ENCODE results near the gene COG7.

COG7 gene

DNA sequence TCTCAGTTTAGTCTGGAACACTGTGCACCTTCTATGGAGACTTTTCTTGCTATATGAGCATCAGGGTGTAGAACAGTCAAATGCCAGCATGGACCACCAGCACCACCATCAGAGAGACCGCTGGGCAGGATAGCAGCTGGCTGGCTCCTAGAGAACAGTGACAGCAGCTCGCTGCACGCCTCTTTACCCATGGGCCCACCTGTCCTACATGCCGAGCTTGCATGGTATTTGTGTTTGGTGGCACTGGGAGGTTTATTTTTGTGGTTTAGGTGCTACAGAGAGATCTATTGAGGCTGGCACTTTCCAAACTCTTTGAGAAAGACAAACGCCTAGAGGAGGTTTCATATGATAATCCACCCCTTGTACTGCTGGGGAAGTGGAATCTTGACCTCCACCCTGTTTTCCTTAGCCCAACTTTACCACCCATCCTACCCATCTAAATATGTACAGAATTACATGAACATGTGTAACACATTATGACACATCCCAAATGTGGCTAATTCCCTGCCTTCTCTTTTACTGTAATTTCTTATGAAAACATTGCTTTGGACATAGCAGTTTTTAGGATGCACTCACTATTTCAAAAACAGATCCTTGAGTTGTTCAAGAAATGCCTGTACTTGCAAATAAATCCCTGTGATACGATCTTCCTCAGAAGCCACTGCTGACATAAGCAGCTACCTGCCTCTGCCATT, 46.3 kb downstream of the COG7 start:
- H3K27ac ChIP-seq (ENCODE audit: extremely low read depth, low read depth, low read length): no peak overlapping the region
- H3K9me3 ChIP-seq (ENCODE audit: control insufficient read depth, insufficient read depth, low read depth, low read length): no peaks in the 10 kb centered on the region
- peaks cover 10 to 32% of the 10 kb centered on the region in 2 experiments; a peak in 2 of 3 replicates for H3K36me3 ChIP-seq (ENCODE audit: control insufficient read depth in 2 of 2, insufficient read depth in 1 of 2, low read length in 2 of 2)
- no peak for TF ChIP-seq KLF10 (tag by site-specific recombination; IDR thresholded peaks at IDR 0.05)
- no peak for TF ChIP-seq MEIS1 (CRISPR knock-in tag; IDR thresholded peaks at IDR 0.05; ENCODE audit: borderline replicate concordance)
- TF ChIP-seq ZNF354C (tag by site-specific recombination; IDR thresholded peaks at IDR 0.05; ENCODE audit: borderline replicate concordance, low read depth): no peak
- no peak overlapping the region for H3K4me3 ChIP-seq (ENCODE audit: low read depth, low read length)
- CTCF ChIA-PET: interaction anchor here (0.7 to 1.2 kb wide), 3 partner anchors 28 to 31 kb away, joined by 3 read pairs; no protein-coding TSS in a partner anchor
- no peaks in the 10 kb centered on the region; the same call in 1 of the 2 replicates for H3K4me1 ChIP-seq (ENCODE audit: control insufficient read depth, insufficient read depth, low read length)
- POLR2A ChIA-PET: no interaction called here

DNA sequence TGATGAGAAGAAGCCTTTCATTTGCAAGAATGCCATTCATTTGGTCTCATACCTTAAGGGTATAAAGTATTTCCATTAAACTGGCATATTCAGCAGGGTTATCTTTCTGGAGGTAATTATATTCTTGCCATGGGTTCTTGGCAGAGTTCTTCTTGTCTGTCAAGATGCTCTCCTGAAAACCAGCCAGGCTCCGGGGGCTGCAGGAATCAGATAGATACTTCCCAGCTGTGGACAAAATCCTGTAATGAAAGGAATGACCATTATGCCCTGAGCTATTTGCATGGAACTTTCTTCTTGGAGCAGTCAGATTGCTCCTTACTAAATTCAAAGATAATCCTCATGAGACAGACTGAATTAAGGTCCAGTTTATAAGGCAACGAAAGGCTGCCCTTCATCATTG, 47.0 kb downstream of the COG7 start:
- peaks cover 13 to 32% of the 10 kb centered on the region in 2 experiments; a peak in 2 of 3 replicates for H3K36me3 ChIP-seq (ENCODE audit: control insufficient read depth in 2 of 2, insufficient read depth in 1 of 2, low read length in 2 of 2)
- H3K27ac ChIP-seq (ENCODE audit: extremely low read depth, low read depth, low read length): no peak overlapping the region
- POLR2A ChIA-PET: no interaction called here
- H3K4me1 ChIP-seq (ENCODE audit: control insufficient read depth, insufficient read depth, low read length): no peaks in the 10 kb centered on the region; the same call in 1 of the 2 replicates
- H3K4me3 ChIP-seq (ENCODE audit: low read depth, low read length): no peak overlapping the region
- no peaks in the 10 kb centered on the region for H3K9me3 ChIP-seq (ENCODE audit: control insufficient read depth, insufficient read depth, low read depth, low read length)
- CTCF ChIA-PET: interaction anchor here (1.0 to 1.2 kb wide), 2 partner anchors 28 to 30 kb away, joined by 3 read pairs; no protein-coding TSS in a partner anchor
- TF ChIP-seq ZNF626 (tag by site-specific recombination; IDR thresholded peaks at IDR 0.05) (no peak), ZNF169 (tag by site-specific recombination; IDR thresholded peaks at IDR 0.05) (no peak), ZNF843 (tag by site-specific recombination; IDR thresholded peaks at IDR 0.05) (no peak), ZNF530 (tag by site-specific recombination; IDR thresholded peaks at IDR 0.05; ENCODE audit: low read depth) (no peak), ZBTB8A (tag by site-specific recombination; IDR thresholded peaks at IDR 0.05) (no peak)
- TF ChIP-seq, protein P1, sequence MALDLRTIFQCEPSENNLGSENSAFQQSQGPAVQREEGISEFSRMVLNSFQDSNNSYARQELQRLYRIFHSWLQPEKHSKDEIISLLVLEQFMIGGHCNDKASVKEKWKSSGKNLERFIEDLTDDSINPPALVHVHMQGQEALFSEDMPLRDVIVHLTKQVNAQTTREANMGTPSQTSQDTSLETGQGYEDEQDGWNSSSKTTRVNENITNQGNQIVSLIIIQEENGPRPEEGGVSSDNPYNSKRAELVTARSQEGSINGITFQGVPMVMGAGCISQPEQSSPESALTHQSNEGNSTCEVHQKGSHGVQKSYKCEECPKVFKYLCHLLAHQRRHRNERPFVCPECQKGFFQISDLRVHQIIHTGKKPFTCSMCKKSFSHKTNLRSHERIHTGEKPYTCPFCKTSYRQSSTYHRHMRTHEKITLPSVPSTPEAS (tag by site-specific recombination; IDR thresholded peaks at IDR 0.05): no peak
- TF ChIP-seq, protein P2, sequence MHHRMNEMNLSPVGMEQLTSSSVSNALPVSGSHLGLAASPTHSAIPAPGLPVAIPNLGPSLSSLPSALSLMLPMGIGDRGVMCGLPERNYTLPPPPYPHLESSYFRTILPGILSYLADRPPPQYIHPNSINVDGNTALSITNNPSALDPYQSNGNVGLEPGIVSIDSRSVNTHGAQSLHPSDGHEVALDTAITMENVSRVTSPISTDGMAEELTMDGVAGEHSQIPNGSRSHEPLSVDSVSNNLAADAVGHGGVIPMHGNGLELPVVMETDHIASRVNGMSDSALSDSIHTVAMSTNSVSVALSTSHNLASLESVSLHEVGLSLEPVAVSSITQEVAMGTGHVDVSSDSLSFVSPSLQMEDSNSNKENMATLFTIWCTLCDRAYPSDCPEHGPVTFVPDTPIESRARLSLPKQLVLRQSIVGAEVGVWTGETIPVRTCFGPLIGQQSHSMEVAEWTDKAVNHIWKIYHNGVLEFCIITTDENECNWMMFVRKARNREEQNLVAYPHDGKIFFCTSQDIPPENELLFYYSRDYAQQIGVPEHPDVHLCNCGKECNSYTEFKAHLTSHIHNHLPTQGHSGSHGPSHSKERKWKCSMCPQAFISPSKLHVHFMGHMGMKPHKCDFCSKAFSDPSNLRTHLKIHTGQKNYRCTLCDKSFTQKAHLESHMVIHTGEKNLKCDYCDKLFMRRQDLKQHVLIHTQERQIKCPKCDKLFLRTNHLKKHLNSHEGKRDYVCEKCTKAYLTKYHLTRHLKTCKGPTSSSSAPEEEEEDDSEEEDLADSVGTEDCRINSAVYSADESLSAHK (tag by site-specific recombination; IDR thresholded peaks at IDR 0.05): no peak

DNA sequence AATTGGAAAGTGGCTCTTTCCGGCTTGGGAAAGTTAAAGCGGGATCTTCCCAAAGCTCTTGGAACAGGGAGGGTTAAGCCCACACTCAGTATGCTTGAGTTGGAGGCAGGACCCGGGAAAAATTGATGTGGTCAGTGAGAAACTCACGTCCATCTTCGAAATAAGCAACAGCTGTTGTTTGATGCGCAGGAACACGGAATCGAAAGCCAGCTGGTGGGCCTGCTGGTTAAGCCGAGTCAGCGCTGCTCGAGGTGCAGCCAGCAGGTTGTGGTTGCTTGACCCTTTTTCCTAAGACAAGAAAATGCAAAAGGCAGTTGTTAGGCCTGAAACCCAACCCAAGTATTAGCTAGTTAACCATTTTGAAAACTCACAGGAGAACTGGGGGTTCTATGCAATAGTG, 49.4 kb downstream of the COG7 start:
- no peaks in the 10 kb centered on the region; the same call in 1 of the 2 replicates for H3K4me1 ChIP-seq (ENCODE audit: control insufficient read depth, insufficient read depth, low read length)
- peaks cover 13 to 43% of the 10 kb centered on the region in 2 experiments; a peak in 2 of 3 replicates for H3K36me3 ChIP-seq (ENCODE audit: control insufficient read depth in 2 of 2, insufficient read depth in 1 of 2, low read length in 2 of 2)
- no peaks in the 10 kb centered on the region for H3K9me3 ChIP-seq (ENCODE audit: control insufficient read depth, insufficient read depth, low read depth, low read length)
- no peak overlapping the region for H3K4me3 ChIP-seq (ENCODE audit: low read depth, low read length)
- POLR2A ChIA-PET: no interaction called here
- CTCF ChIA-PET: interaction anchor here (1.0 kb wide), 1 partner anchor 31 kb away, joined by 3 read pairs; no protein-coding TSS in a partner anchor
- H3K27ac ChIP-seq (ENCODE audit: extremely low read depth, low read depth, low read length): no peak overlapping the region
- TF ChIP-seq, protein P3, sequence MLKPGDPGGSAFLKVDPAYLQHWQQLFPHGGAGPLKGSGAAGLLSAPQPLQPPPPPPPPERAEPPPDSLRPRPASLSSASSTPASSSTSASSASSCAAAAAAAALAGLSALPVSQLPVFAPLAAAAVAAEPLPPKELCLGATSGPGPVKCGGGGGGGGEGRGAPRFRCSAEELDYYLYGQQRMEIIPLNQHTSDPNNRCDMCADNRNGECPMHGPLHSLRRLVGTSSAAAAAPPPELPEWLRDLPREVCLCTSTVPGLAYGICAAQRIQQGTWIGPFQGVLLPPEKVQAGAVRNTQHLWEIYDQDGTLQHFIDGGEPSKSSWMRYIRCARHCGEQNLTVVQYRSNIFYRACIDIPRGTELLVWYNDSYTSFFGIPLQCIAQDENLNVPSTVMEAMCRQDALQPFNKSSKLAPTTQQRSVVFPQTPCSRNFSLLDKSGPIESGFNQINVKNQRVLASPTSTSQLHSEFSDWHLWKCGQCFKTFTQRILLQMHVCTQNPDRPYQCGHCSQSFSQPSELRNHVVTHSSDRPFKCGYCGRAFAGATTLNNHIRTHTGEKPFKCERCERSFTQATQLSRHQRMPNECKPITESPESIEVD (tag by site-specific recombination; IDR thresholded peaks at IDR 0.05): no peak
- TF ChIP-seq, protein P4, sequence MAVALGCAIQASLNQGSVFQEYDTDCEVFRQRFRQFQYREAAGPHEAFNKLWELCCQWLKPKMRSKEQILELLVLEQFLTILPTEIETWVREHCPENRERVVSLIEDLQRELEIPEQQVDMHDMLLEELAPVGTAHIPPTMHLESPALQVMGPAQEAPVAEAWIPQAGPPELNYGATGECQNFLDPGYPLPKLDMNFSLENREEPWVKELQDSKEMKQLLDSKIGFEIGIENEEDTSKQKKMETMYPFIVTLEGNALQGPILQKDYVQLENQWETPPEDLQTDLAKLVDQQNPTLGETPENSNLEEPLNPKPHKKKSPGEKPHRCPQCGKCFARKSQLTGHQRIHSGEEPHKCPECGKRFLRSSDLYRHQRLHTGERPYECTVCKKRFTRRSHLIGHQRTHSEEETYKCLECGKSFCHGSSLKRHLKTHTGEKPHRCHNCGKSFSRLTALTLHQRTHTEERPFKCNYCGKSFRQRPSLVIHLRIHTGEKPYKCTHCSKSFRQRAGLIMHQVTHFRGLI (tag by site-specific recombination; IDR thresholded peaks at IDR 0.05): no peak
- TF ChIP-seq ZNF707 (tag by site-specific recombination; IDR thresholded peaks at IDR 0.05) (no peak), RBAK (tag by site-specific recombination; IDR thresholded peaks at IDR 0.05) (no peak), ZNF211 (tag by site-specific recombination; IDR thresholded peaks at IDR 0.05; ENCODE audit: low read depth) (no peak), ZNF677 (tag by site-specific recombination; IDR thresholded peaks at IDR 0.05) (no peak), ZBTB20 (tag by site-specific recombination; IDR thresholded peaks at IDR 0.05) (no peak), ZNF292 (tag by site-specific recombination; IDR thresholded peaks at IDR 0.05; ENCODE audit: borderline replicate concordance, low read depth) (no peak)
- TF ChIP-seq, protein P5, sequence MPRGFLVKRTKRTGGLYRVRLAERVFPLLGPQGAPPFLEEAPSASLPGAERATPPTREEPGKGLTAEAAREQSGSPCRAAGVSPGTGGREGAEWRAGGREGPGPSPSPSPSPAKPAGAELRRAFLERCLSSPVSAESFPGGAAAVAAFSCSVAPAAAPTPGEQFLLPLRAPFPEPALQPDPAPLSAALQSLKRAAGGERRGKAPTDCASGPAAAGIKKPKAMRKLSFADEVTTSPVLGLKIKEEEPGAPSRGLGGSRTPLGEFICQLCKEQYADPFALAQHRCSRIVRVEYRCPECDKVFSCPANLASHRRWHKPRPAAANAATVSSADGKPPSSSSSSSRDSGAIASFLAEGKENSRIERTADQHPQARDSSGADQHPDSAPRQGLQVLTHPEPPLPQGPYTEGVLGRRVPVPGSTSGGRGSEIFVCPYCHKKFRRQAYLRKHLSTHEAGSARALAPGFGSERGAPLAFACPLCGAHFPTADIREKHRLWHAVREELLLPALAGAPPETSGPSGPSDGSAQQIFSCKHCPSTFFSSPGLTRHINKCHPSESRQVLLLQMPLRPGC (tag by site-specific recombination; IDR thresholded peaks at IDR 0.05): no peak
- TF ChIP-seq, protein P6, sequence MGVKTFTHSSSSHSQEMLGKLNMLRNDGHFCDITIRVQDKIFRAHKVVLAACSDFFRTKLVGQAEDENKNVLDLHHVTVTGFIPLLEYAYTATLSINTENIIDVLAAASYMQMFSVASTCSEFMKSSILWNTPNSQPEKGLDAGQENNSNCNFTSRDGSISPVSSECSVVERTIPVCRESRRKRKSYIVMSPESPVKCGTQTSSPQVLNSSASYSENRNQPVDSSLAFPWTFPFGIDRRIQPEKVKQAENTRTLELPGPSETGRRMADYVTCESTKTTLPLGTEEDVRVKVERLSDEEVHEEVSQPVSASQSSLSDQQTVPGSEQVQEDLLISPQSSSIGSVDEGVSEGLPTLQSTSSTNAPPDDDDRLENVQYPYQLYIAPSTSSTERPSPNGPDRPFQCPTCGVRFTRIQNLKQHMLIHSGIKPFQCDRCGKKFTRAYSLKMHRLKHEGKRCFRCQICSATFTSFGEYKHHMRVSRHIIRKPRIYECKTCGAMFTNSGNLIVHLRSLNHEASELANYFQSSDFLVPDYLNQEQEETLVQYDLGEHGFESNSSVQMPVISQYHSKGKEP (tag by site-specific recombination; IDR thresholded peaks at IDR 0.05): no peak
